Measurements from ENCODE around the gene SAE1. TPM values are rescaled to one million over a fixed set of nuclear protein-coding genes. Genes with fewer than 3 reads are reported as not detected.

The SAE1 gene
- total and polyA plus RNA-seq, 10 of the 15 experiments (the other 5 are each of a cell fraction or from before 2014, with no cell fraction given): 62.0 to 246 (median 148) TPM

DNA sequence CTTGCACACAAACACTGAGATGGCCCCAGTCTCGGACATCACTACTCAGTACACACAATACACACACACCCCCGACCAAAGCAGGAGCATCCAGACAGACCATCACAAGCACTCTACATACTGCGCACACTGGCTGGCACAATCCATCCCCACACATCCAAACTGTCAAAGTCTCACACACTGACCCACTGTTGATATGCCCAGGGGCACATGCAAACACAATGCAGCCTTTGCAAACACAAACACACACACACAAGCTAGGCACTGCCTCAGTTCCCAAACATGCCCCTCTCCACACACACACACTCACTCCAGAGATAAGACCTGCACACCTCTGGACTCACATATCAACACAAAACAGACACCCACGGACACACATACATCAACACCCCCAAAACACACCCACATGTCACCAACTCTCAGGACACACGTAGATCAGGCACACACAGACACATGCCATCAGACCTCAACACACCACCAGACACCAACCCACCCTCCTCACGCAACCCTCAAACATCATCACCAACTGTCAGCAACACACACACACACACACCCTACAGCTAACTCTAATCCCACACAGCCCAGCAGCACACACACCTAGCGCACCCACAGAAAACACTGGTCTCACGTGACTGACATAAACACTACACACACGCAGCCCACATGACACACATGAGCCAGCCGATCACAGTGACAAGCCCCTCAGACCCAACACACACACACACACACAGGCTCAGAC, 98.5 kb downstream of the SAE1 start:
- ChIA-PET CTCF (interaction anchor here (1.0 to 6.1 kb wide), 4 partner anchors 15 to 18 kb away, joined by 3 to 55 read pairs (median 4); no protein-coding TSS in a partner anchor), POLR2A (interaction anchor here (0.6 to 1.1 kb wide), 2 partner anchors 15 to 41 kb away, joined by 4 to 5 read pairs; no protein-coding TSS in a partner anchor), SMC1A (ENCODE audit: uncharacterized antibody, unreplicated experiment) (interaction anchor here (1.0 to 1.8 kb wide), 2 partner anchors 15 to 18 kb away, joined by 3 to 4 read pairs; no protein-coding TSS in a partner anchor), RAD21 (ENCODE audit: unreplicated experiment) (interaction anchor here (1.1 to 2.2 kb wide), 3 partner anchors 15 to 27 kb away, joined by 3 to 8 read pairs (median 3); partner anchors contain the start of gene CCDC9)
- no peaks in the 10 kb centered on the region for H3K9me3 ChIP-seq (replicated peaks; ENCODE audit: control insufficient read depth, insufficient read depth, low read length)
- H3K4me2 ChIP-seq (ENCODE audit: control insufficient read depth, insufficient read depth): peak overlapping the region; percentile 57
- no peaks in the 10 kb centered on the region for H3K27me3 ChIP-seq (replicated peaks in 1 of 2; ENCODE audit: control insufficient read depth in 2 of 2, insufficient read depth in 2 of 2, low read length in 1 of 2)
- DNase-seq (ENCODE audit: low read depth, low spot score) (no peak), ATAC-seq (no peak), FAIRE-seq (no peak)
- in situ Hi-C loops (cut with MboI) (no loop called here), intact Hi-C loops (cut with micrococcal nuclease; ENCODE audit: unreplicated experiment) (loop anchor here (1.0 kb wide), 1 partner anchor 15 kb away; no protein-coding TSS in a partner anchor)
- peak overlapping the region; percentile 91 for H3K4me3 ChIP-seq
- H3K79me2 ChIP-seq (ENCODE audit: control insufficient read depth, insufficient read depth, low read length): peaks cover 28% of the 10 kb centered on the region
- H3K27ac ChIP-seq (ENCODE audit: control insufficient read depth, insufficient read depth): no peak overlapping the region; the same call in 1 of the 2 replicates
- H2AFZ ChIP-seq (ENCODE audit: control insufficient read depth, low read depth, low read length): no peak overlapping the region
- H3K4me1 ChIP-seq (ENCODE audit: control insufficient read depth, insufficient read depth, low read length): peaks cover 50% of the 10 kb centered on the region
- BruUV-seq (replicated peaks): no TSS peak
- WGBS (ENCODE audit: insufficient coverage, insufficient replicate concordance, low lambda C conversion rate, missing lambda C conversion rate): 13% methylated on average over 10 of the region's 10 CpGs
- H3K36me3 ChIP-seq (ENCODE audit: control insufficient read depth in 2 of 2, insufficient read depth in 2 of 2, low read length in 1 of 2): peaks cover 0 to 3% of the 10 kb centered on the region in 2 experiments; a peak in 2 of 4 replicates
- no peaks in the 10 kb centered on the region for H4K20me1 ChIP-seq (ENCODE audit: control insufficient read depth, insufficient read depth)
- peak overlapping the region; percentile 68 for H3K9ac ChIP-seq (ENCODE audit: control insufficient read depth, insufficient read depth, low read length)
- TF ChIP-seq RELA (IDR thresholded peaks at IDR 0.05; ENCODE audit: borderline replicate concordance, partially characterized antibody) (no peak), EED (IDR thresholded peaks at IDR 0.05; ENCODE audit: low read depth) (no peak), FOXK2 (IDR thresholded peaks at IDR 0.05) (peak; percentile 79), POU2F2 (IDR thresholded peaks at IDR 0.05; ENCODE audit: borderline replicate concordance, low read depth, low read length) (0 out of 3 replicates have a peak, but pooled peaks have one; percentile 9), SMAD1 (IDR thresholded peaks at IDR 0.05; ENCODE audit: low read depth, partially characterized antibody) (peak; percentile 37), SIN3A (IDR thresholded peaks at IDR 0.05; ENCODE audit: low read depth, low read length) (peak; percentile 74)
- TF ChIP-seq, protein P1, sequence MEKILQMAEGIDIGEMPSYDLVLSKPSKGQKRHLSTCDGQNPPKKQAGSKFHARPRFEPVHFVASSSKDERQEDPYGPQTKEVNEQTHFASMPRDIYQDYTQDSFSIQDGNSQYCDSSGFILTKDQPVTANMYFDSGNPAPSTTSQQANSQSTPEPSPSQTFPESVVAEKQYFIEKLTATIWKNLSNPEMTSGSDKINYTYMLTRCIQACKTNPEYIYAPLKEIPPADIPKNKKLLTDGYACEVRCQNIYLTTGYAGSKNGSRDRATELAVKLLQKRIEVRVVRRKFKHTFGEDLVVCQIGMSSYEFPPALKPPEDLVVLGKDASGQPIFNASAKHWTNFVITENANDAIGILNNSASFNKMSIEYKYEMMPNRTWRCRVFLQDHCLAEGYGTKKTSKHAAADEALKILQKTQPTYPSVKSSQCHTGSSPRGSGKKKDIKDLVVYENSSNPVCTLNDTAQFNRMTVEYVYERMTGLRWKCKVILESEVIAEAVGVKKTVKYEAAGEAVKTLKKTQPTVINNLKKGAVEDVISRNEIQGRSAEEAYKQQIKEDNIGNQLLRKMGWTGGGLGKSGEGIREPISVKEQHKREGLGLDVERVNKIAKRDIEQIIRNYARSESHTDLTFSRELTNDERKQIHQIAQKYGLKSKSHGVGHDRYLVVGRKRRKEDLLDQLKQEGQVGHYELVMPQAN (conservative IDR thresholded peaks at IDR 0.05): peak; percentile 39; the same call in 1 of the 2 replicates
- TF ChIP-seq, protein P2, sequence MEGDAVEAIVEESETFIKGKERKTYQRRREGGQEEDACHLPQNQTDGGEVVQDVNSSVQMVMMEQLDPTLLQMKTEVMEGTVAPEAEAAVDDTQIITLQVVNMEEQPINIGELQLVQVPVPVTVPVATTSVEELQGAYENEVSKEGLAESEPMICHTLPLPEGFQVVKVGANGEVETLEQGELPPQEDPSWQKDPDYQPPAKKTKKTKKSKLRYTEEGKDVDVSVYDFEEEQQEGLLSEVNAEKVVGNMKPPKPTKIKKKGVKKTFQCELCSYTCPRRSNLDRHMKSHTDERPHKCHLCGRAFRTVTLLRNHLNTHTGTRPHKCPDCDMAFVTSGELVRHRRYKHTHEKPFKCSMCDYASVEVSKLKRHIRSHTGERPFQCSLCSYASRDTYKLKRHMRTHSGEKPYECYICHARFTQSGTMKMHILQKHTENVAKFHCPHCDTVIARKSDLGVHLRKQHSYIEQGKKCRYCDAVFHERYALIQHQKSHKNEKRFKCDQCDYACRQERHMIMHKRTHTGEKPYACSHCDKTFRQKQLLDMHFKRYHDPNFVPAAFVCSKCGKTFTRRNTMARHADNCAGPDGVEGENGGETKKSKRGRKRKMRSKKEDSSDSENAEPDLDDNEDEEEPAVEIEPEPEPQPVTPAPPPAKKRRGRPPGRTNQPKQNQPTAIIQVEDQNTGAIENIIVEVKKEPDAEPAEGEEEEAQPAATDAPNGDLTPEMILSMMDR (IDR thresholded peaks at IDR 0.05 in 2 of 3, conservative IDR thresholded peaks at IDR 0.05 in 1 of 3; ENCODE audit: control insufficient read depth in 2 of 3, extremely low read depth in 1 of 3, insufficient read depth in 1 of 3, low read depth in 3 of 3, low read length in 3 of 3): no peak
- TF ChIP-seq, protein P3, sequence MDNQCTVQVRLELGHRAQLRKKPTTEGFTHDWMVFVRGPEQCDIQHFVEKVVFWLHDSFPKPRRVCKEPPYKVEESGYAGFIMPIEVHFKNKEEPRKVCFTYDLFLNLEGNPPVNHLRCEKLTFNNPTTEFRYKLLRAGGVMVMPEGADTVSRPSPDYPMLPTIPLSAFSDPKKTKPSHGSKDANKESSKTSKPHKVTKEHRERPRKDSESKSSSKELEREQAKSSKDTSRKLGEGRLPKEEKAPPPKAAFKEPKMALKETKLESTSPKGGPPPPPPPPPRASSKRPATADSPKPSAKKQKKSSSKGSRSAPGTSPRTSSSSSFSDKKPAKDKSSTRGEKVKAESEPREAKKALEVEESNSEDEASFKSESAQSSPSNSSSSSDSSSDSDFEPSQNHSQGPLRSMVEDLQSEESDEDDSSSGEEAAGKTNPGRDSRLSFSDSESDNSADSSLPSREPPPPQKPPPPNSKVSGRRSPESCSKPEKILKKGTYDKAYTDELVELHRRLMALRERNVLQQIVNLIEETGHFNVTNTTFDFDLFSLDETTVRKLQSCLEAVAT (IDR thresholded peaks at IDR 0.05): peak; percentile 46; the same call in 1 of the 2 replicates
- TF ChIP-seq, protein P4, sequence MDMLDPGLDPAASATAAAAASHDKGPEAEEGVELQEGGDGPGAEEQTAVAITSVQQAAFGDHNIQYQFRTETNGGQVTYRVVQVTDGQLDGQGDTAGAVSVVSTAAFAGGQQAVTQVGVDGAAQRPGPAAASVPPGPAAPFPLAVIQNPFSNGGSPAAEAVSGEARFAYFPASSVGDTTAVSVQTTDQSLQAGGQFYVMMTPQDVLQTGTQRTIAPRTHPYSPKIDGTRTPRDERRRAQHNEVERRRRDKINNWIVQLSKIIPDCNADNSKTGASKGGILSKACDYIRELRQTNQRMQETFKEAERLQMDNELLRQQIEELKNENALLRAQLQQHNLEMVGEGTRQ (IDR thresholded peaks at IDR 0.05; ENCODE audit: borderline replicate concordance, low read depth, low read length): peak; percentile 45
- TF ChIP-seq, protein P5, sequence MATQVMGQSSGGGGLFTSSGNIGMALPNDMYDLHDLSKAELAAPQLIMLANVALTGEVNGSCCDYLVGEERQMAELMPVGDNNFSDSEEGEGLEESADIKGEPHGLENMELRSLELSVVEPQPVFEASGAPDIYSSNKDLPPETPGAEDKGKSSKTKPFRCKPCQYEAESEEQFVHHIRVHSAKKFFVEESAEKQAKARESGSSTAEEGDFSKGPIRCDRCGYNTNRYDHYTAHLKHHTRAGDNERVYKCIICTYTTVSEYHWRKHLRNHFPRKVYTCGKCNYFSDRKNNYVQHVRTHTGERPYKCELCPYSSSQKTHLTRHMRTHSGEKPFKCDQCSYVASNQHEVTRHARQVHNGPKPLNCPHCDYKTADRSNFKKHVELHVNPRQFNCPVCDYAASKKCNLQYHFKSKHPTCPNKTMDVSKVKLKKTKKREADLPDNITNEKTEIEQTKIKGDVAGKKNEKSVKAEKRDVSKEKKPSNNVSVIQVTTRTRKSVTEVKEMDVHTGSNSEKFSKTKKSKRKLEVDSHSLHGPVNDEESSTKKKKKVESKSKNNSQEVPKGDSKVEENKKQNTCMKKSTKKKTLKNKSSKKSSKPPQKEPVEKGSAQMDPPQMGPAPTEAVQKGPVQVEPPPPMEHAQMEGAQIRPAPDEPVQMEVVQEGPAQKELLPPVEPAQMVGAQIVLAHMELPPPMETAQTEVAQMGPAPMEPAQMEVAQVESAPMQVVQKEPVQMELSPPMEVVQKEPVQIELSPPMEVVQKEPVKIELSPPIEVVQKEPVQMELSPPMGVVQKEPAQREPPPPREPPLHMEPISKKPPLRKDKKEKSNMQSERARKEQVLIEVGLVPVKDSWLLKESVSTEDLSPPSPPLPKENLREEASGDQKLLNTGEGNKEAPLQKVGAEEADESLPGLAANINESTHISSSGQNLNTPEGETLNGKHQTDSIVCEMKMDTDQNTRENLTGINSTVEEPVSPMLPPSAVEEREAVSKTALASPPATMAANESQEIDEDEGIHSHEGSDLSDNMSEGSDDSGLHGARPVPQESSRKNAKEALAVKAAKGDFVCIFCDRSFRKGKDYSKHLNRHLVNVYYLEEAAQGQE (IDR thresholded peaks at IDR 0.05; ENCODE audit: low read depth, low read length): no peak

Measured in GM12878 (cell line).